Right atrium auricular region (tissue), 2 donors: Measurements from ENCODE around the gene TUBB3. TPM values are rescaled to one million over a fixed set of nuclear protein-coding genes. Genes with fewer than 3 reads are reported as not detected.

Experiments
- DNase-seq: peaks from one replicate; pipeline ENCODE4 v3.0.0-alpha.2; 2019; ENCODE audit warnings: low spot score
- H3K27ac ChIP-seq, 2 donors: fragments of 200-600 bp; sonication (generic); 1 replicate in 1 of 2; 2 replicates in 1 of 2; pipeline ENCODE4 v1.5.1; 2016 to 2019
- H3K27me3 ChIP-seq, 2 donors: fragments of 200-600 bp; sonication (generic); one replicate each; pipeline versions ENCODE4 v1.5.1 to v1.6.0; 2017 to 2019
- H3K36me3 ChIP-seq: fragments of 200-600 bp; sonication (generic); one replicate; pipeline ENCODE4 v1.5.1; 2016
- H3K4me1 ChIP-seq, 2 donors: fragments of 200-600 bp; sonication (generic); one replicate each; pipeline versions ENCODE4 v1.5.1 to v1.6.0; 2017 to 2019
- H3K4me3 ChIP-seq, 2 donors: fragments of 200-600 bp; sonication (generic); 1 replicate in 1 of 2; 2 replicates in 1 of 2; pipeline ENCODE4 v1.5.1; 2017 to 2019; ENCODE audit warnings: mild to moderate bottlenecking in 1 of 2, moderate library complexity in 1 of 2
- H3K9me3 ChIP-seq, 2 donors: fragments of 200-600 bp; sonication (generic); one replicate each; pipeline ENCODE4 v1.5.1; 2019
- CTCF ChIP-seq, 2 donors: fragments of 200-600 bp; sonication (generic); IDR thresholded peaks; one replicate each; pipeline ENCODE4 v1.5.1; 2019; ENCODE audit warnings: antibody characterized with exemption in 2 of 2
- total RNA-seq, 2 donors: library from RNA; depleted of rRNA; stranded (reverse); fragments of >200 nt; gene quantifications; one replicate each; pipeline ENCODE4 v1.1.0, GENCODE V29; 2016

TUBB3 gene
- total RNA-seq, 2 donors from 2014 or later: 2.2 to 6.4 TPM

- no peak overlapping the region for H3K27ac ChIP-seq
- peaks cover 28% of the 10 kb centered on the region for H3K36me3 ChIP-seq
- no peaks in the 10 kb centered on the region for H3K9me3 ChIP-seq
- TF ChIP-seq CTCF (IDR thresholded peaks at IDR 0.05): no peak
- H3K27me3 ChIP-seq: no peaks in the 10 kb centered on the region
- H3K4me1 ChIP-seq: no peaks in the 10 kb centered on the region
- DNase-seq: no peak
- H3K4me3 ChIP-seq: no peak overlapping the region
These were observed 32.0 kb downstream of the TUBB3 start for GRCh38 chr16:89955001-89955685.

GRCh38 chr16:89956505-89957215 lies 33.5 kb downstream of the TUBB3 start:
- Histone ChIP-seq H3K36me3 (peaks cover 34% of the 10 kb centered on the region), H3K27ac (no peak overlapping the region), H3K4me1 (no peaks in the 10 kb centered on the region), H3K27me3 (no peaks in the 10 kb centered on the region), H3K9me3 (no peaks in the 10 kb centered on the region), H3K4me3 (no peak overlapping the region)
- DNase-seq: no peak
- no peak for TF ChIP-seq CTCF (IDR thresholded peaks at IDR 0.05)

GRCh38 chr16:89957216-89957785 lies 34.2 kb downstream of the TUBB3 start:
- Histone ChIP-seq H3K9me3 (no peaks in the 10 kb centered on the region), H3K27ac (no peak overlapping the region)
- DNase-seq: no peak

GRCh38 chr16:89958068-89958467 lies 34.9 kb downstream of the TUBB3 start:
- Histone ChIP-seq H3K4me3 (no peak overlapping the region), H3K27ac (no peak overlapping the region), H3K4me1 (no peaks in the 10 kb centered on the region), H3K9me3 (no peaks in the 10 kb centered on the region), H3K36me3 (peaks cover 34% of the 10 kb centered on the region), H3K27me3 (no peaks in the 10 kb centered on the region)
- DNase-seq: no peak
- TF ChIP-seq CTCF (IDR thresholded peaks at IDR 0.05): no peak

More at GRCh38 chr16:89957216-89957785, 34.2 kb downstream of the TUBB3 start:
- H3K4me3 ChIP-seq: peak overlapping the region in 1 of 2 donors; percentile 10
- no peaks in the 10 kb centered on the region for H3K27me3 ChIP-seq
- TF ChIP-seq CTCF (IDR thresholded peaks at IDR 0.05): no peak
- H3K4me1 ChIP-seq: no peaks in the 10 kb centered on the region
- peaks cover 34% of the 10 kb centered on the region for H3K36me3 ChIP-seq

- peaks cover 34% of the 10 kb centered on the region for H3K36me3 ChIP-seq
- no peaks in the 10 kb centered on the region for H3K4me1 ChIP-seq
- no peak for DNase-seq
- no peak for TF ChIP-seq CTCF (IDR thresholded peaks at IDR 0.05)
- H3K27me3 ChIP-seq: no peaks in the 10 kb centered on the region
- no peak overlapping the region for H3K4me3 ChIP-seq
- no peak overlapping the region for H3K27ac ChIP-seq
- H3K9me3 ChIP-seq: no peaks in the 10 kb centered on the region
These were observed 35.5 kb downstream of the TUBB3 start for GRCh38 chr16:89958596-89958995.
